Amniotic stem cell (primary cell): ENCODE measurements around the gene MED25.

ENCODE experiments used
- DNase-seq: peaks from one replicate; lab custom pipeline; 2025; lab: John Stamatoyannopoulos, UW

Gene MED25

DNA sequence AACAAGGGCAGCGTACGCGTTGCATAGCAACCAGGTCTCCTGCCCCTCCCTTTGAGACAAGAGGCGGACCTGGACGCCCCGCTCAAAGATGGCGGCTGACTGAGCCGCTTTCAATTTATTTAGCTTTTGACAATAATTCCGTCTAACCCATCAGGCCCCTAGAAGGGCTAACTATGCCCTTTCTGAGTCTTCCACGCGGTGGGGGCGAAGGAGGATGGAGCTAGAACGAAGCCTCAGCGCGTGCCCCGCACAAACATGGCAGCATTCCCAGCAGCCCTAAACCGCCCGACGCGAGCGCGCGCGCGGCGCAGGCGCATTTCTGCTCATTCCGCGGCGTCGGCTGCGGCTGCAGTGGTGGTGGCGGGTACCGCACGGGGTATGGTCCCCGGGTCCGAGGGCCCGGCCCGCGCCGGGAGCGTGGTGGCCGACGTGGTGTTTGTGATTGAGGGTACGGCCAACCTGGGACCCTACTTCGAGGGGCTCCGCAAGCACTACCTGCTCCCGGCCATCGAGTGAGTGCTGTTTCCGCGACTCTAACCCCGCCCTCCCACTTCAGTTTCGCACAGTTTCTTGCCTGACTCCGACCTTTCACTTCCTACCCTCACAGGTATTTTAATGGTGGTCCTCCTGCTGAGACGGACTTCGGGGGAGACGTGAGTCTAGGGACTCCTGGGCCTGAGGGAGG is at the start of gene MED25:
TSS of gene MED25 (plus strand) at position 326 of the 685 bp plus-strand sequence. CDS start at position 379, 53 bp downstream.
- peak; percentile 55 for DNase-seq

DNA sequence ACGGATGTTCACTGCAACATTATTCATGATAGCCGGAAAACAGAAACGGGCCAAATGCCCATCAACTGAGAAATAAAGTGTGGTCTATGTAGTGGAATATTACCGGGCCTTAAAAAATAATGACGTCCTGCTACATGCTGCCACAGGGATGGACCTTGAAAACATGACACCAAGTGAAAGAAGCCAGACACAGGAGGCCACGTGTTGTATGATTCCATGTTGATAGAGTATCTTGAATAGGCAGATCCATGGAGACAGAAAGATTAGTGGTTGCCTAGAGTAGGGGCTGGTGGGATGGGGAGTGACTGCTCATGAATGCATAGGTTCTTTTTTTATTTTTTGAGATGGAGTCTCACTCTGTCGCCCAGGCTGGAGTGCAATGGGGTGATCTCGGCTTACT is 47.6 kb upstream of the MED25 start:
- no peak for DNase-seq

DNA sequence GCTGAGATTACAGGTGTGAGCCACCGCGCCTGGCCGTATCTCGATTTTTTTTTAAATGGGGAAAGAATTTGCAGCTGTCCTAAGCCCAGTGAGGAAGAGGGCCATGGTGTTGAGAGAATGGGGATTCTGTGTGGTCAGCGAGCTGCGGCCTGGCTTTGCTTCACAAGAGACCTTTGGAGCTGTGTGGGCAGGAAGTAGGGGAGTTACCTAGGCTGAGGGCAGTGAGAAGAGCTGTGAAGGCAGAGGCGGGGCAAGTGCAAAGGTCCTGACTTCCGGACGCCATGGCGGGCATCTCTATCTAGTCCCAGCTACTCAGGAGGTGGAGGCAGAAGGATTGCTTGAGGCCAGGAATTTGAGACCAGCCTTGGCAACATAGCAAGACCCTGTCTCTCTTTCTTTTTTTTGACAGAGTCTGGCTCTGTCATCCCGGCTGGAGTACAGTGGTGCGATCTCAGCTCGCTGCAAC is 46.4 kb upstream of the MED25 start:
- DNase-seq, result no peak

DNA sequence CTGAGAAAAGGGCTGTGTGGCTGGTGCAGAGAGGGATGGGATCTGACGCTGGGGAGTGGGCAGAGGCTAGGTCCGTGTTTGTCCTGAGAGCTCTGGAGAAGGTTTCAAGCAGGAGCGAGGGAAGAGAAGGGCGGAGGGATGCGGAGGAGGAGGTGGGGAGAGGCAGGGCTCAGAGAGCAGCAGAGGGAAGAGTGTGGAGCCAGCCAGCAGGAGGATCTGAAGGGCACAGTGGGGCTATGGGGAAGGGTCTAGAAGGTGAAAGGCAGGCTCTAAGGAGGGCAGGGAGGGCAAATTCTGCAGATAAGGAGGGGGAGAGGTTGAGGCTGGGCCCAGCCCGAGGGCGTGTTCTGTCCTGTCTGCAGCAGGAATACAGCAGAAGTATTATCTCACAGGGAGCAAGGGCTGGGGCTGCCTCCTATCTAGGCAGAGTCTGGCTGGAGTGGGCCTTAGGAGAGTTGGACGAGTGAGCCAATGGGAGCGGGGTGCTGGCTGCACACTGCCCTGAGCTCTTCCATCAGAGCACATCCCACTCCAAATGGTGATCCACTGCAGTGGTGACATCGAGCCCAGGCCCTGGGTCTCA is 45.1 kb upstream of the MED25 start:
- no peak for DNase-seq

DNA sequence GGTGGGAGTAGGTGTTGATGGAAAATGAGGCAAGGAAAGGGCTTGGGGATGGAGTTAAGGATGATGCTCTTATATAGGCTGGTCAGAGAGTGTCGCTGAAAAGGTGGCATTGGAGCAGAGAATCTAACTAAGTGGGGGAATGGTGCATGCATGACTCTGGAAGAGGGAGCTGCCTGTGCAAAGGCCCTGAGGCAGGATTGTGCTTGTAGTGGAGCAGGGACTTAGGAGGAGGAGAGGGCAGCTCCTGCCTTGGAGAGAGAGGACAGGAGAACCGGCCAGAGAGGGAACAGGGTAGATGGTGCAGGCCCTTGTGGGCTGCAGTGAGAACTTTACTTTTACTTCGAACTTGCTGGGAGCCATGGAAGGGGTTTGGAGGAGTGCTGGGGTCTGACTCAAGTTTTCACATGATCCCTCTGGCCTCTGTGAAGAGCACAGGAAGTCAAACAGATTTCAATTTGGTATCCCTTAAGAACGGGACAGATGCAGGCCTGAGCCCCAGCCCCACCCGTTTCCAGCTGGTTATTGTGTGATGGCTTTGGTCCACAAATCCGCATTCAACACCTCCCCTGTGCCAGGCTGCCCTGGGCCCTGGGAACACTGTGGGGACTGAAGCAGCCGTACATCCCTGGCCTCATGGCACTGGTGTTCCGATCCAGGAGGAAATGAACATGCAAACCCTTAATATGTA is 44.3 kb upstream of the MED25 start:
- no peak for DNase-seq

DNA sequence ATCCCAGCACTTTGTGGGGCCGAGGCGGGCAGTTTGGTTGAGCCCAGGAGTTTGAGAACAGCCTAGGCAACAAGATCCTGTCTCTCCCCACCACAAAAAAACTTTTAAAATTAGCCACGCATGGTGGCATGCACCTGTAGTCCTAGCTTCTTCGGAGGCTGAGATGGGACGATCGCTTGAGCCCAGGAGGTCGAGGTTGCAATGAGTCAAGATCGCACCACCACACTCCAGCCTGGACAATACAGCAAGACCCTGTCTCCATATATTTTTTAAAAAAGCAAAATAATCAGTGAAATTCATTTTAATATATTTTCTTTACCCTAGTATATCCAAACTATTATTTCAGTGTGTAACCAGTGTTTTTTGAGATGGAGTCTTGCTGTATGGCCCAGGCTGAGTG is 43.1 kb upstream of the MED25 start:
- DNase-seq, result no peak

DNA sequence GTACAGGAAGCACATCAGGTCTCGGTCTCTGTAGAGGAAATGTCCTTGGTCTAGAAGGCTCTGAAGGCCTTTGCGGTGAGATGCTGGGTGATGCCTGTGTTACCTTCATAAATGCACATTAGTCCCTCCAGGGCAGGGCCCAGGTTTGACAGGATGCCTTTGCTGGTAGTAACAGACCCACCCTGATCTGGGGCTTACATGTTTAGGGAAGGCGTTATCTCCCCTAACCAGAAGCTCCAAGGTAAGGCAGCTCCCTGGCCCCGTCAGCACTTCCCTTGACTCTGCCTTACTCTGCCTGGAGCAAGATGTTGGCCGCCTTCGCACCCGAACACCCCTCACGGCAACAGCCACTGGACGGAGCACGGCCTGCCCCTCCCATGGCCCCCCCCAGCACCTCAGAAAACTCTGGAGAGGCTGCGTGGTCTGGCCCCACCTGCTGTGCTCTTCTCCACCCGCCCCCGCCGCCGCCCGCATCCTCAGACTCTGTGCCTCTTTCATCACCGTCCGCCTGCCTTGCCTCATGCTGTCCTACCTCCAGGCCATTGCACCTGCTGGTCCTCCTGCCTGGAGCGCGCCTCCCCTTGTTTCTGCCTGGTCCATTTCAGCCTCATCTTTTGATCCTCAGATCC is 42.2 kb upstream of the MED25 start:
- no peak for DNase-seq

DNA sequence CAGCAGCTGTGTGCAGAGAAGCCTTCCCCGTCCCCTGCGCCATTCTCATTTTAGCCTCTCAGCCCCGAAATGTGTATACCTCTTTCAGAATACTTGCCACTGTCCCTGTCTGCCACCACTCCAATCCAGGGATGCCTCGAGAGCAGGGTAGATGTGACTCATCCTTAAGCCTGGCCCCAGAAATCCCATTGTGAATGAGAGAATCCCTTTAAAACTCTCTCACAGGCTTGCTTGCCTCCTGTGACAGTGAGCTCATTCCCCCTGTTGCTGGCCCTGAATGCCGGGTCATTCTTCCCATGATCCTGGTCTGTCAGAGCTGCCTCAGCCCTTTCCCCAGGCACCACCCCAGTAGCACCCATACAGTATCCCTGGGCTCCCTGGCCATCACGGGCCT is 41.7 kb upstream of the MED25 start:
- DNase-seq, result no peak

DNA sequence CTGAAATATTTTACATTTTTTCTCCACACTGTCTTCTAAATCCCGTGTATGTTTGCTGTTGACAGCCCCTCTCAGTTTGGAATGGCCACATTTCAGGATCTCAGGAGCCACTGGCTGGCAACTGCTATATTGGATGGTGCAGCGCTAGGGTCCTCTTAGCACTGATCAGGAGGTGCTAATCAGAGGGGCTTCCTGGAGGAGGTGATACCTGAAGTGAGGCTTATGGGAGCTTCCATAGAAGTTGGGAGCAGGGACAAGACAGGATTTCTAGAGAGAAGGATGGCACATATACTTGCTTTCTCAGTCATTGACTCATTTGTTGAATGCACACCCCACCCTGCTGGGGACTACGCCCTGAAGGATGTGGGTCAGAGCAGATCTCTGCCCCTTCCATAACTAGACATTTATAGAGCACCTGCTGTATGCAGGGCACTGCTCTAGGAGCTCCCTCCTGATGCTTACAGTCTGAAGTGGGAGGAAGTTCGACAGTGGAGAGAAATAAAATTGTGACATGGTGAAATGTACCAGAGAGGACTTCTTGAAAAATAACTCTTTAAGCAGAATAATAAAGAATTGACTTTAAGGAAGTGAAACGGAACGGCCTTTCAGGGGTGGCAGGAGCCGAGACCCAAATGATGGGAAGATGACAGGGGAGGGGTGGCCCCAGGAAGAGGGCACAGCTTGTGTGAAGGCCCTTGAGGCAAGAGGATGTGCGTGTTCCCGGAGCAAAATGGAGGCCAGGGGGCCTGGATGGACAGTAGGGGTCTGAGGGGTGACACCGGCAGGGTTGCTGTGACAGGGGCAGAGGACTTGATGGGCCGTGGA is 38.1 kb upstream of the MED25 start:
- DNase-seq, result no peak

DNA sequence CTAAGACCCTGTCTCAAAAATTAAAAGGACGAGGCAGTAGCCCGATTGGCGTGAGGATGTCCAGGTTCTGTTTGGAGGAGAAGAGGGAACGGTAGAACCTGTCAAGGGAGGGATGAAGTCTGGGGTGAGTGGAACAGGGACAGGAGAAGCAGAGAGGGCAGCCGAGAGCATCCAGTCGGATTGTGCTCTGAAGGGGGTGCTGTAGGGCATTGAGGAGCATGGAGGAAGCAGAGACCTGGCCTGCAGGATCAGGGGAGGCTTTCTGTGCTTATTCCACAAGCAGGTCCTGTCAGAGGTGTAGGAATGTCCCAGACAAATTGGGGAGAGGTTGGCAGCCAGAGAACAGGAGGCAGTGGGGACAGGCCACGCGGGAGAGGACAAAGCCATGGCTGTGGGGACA is 37.2 kb upstream of the MED25 start:
- no peak for DNase-seq

DNA sequence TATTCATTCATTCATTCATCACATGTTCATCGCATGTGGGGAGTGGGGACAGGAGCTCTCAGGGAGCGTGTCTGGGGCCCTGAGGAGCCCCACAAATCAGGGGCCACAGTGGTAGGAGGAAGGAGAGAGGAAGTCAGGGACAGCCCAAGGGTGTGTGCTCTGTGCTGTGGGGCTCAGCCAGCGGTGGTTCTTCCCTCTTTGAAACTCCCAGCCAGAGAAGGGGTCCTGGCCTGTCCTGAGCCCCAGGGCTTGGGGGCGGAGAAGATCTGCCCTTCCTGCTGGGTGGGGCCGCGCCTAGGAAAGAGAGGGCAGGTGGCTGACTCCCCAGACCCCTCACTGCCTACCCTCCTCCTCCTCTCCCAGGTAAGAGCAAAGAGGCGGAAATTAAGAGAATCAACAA is 36.7 kb upstream of the MED25 start:
- no peak for DNase-seq

DNA sequence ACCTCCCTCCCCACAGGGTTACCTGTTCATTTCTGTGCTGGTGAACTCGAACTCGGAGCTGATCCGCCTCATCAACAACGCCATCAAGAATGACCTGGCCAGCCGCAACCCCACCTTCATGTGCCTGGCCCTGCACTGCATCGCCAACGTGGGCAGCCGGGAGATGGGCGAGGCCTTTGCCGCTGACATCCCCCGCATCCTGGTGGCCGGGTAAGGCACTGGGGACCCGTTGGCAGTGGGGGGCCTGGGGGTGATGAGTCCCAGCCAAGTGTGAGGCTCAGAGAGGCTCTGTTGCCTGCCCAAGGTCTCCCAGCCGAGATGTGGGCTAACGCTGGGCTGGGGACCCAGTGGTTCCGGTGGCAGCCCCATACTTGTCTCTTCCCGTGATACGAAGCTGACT is 35.6 kb upstream of the MED25 start:
- no peak for DNase-seq

DNA sequence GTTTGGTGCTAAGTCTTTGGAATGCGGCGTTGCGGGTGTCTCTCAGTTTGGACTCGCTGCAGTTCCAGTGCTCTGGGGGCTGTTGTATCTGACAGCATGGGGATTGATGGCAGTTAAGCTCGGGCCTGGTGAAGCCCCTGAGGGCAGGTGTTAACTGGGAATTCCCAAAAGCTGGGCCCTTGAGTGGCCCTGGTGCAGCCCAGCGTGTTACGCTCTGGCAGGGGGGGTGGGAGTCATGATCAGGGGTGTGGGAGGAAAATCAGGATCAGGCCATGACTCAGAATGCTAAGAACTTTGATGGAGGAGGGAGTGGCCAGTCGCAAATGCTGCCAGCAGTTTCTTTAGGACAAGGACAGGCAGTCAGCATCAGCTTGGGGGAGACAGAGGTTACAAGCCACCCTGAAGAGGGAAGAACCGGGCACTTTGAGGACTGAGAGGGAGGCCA is 31.7 kb upstream of the MED25 start:
- DNase-seq, result no peak

DNA sequence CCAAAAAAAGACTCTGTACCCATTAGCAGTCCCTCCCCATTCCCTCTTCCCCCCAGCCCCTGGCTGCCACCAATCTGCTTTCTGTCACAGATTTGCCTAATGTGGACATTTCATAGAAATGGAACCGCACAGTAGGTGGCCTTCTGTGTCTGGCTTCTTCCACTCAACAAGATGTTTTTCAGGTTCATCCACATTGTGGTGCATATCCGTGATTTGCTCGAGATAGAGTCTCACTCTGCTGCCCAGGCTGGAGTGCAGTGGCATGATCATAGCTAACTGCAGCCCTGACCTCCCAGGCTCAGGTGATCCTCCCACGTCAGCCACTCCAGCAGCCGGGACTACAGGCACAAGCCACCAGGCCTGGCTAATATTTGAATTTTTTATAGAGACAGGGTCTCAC is 30.3 kb upstream of the MED25 start:
- no peak for DNase-seq

DNA sequence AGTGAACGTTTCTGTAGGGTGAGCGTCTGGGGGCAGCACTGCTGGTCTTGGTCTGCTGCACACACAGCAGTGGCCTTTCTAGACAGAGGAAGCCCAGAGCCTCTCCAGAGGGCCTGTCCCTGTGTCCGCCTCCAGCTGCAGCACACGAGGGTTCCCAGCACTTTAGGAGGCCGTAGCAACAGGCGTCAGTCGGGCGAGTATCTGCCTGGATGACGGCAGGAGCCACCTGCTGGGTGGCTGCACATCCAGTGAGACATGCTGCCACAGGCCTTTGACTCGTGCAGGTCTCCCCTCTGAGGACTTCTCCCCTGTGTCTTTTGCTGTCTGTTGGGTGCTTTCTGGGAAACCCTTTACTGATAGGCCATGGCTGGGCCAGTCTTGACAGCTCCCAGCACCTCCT is 29.2 kb upstream of the MED25 start:
- no peak for DNase-seq

DNA sequence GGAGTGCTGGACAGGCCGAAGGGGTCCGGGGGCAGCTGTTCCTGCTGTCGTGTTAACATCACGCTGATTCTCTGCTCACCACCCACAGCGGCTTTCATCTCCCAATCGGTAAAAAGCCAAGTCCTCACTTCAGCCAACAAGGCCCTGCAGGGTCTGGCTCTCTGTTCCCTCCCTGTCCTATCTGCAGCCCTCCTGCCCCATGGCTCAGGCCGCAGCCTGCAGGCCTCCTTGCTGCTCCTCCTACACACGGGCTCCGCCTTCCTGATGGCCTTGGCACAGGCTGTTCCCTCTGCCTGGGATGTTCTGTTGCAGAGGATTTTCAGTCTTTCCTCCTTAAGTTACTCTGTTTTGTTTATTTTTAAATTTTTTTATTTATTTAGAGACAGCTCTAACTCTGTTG is 27.2 kb upstream of the MED25 start:
- DNase-seq, result no peak

DNA sequence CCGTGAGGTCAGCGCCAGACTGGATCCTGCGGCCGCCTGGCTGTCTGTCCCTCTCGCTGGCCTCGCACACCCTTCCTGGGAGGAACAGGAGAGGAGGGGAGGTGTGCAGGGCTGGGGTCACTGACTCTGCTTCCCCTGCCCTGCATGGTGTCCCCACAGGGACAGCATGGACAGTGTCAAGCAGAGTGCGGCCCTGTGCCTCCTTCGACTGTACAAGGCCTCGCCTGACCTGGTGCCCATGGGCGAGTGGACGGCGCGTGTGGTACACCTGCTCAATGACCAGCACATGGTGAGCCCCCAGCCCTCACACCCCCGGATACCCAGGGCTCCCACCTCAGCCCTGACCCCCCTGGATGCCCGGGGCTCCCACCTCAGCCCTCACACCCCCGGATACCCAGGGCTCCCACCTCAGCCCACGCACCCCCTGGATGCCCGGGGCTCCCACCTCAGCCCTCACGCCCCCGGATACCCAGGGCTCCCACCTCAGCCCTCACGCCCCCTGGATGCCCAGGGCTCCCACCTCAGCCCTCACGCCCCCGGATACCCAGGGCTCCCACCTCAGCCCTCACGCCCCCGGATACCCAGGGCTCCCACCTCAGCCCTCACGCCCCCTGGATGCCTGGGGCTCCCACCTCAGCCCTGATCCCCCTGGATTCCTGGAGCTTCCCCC is 26.2 kb upstream of the MED25 start:
- DNase-seq, result no peak

DNA sequence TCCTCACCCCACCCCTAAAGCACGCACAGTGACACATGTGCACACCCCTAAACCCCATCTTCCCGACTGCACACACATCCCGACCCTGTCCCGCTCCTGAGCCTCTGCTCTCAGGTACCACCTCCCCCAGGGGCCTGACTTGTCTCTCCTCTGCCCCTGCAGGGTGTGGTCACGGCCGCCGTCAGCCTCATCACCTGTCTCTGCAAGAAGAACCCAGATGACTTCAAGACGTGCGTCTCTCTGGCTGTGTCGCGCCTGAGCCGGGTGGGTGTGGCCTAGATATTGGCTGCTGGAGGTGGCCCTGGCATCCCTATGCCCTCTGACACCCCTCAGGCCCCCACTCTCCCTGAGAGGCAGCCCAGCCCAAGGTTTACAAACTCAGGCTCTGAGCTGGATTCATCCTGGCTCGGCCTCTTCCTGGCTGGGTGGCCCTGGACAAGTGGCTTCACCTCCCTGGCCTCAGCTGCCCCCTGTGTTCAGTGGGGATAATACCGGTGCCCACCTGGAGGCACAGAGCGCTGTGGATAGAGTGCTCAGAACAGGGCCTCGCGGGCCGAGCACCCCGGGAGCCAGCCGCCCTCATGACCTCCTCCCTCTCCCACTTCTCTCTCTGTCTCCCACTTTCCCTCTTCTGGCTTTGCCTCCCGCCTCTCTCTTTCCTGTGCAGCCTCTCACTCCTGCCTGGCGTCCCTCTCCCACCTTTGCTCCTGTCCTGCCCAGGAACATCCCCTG is 25.1 kb upstream of the MED25 start:
- DNase-seq, result no peak

DNA sequence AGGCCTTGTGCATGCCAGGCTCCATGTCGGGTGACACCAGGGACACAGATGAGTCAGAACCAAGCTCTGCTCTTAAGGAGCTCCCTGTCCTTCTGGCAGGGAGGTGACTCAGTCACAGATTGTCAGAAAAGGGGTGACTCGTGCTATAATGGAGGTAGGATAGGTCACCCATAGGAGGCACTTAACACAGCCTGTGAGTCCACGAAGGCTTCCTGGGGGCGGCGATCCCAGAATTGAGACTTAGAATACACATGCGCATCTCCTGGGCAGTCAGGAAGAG is 24.6 kb upstream of the MED25 start:
- no peak for DNase-seq

DNA sequence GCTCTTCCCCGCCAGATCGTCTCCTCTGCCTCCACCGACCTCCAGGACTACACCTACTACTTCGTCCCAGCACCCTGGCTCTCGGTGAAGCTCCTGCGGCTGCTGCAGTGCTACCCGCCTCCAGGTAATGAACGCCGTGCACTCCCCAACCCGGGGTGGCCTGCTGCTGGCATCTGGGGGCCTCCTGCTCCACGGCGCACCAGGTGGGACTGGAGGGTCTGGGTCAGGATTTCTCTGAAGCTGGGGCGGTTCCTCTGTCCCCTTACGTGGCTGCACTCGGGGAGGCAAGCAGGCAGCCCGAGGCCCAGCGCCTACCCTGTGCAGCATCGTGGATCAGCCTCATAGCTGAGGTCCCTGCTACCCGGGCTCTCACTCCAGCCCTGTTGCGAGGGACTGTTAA is 22.5 kb upstream of the MED25 start:
- no peak for DNase-seq

DNA sequence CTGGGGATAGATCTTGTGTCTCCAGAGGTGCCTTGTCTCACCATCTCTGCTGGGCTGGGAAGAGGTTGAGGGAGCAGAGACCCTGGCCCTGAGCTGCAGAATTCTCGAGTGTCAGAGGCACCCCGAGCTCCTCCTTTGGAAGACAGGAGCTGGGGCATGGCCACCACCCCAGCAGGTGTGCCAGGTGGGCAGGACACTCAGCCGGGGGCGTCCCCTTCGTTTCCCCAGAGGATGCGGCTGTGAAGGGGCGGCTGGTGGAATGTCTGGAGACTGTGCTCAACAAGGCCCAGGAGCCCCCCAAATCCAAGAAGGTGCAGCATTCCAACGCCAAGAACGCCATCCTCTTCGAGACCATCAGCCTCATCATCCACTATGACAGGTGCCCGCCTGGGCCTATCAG is 19.5 kb upstream of the MED25 start:
- DNase-seq, result no peak
